GM23338 (cell line): ENCODE measurements around the gene SLC48A1. TPM values are rescaled to one million over a fixed set of nuclear protein-coding genes. Genes with fewer than 3 reads are reported as not detected.

Source experiments
- ATAC-seq: fragments of 200-7000 bp; cut with Tn5 transposase; 3 replicates; pipeline ENCODE4 v1.9.1; 2020
- DNase-seq: peaks from one replicate; pipeline ENCODE4 v3.0.0-alpha.2; 2015; ENCODE audit warnings: low spot score
- H2AFZ ChIP-seq: fragments of 200-600 bp; sonication (generic); 2 replicates; pipeline ENCODE4 v1.8.0; 2016; ENCODE audit warnings: antibody characterized with exemption, mild to moderate bottlenecking, moderate library complexity
- H3F3A ChIP-seq: fragments of 200-600 bp; sonication (generic); replicated peaks from 2 replicates; pipeline ENCODE4 v1.8.0; 2017; ENCODE audit warnings: antibody characterized with exemption, mixed run types, low read depth
- H3K27ac ChIP-seq: fragments of 200-600 bp; sonication (generic); 2 replicates; pipeline ENCODE4 v1.6.1; 2016; ENCODE audit warnings: low read depth
- H3K27me3 ChIP-seq: fragments of 200-600 bp; sonication (generic); 2 replicates; pipeline ENCODE4 v1.8.0; 2016; ENCODE audit warnings: mild to moderate bottlenecking, mixed run types, moderate library complexity; ENCODE audit not compliant: insufficient read depth
- H3K36me3 ChIP-seq: fragments of 200-600 bp; sonication (generic); 2 replicates; pipeline ENCODE4 v1.8.0; 2016; ENCODE audit warnings: mild to moderate bottlenecking; ENCODE audit not compliant: insufficient read depth
- H3K4me1 ChIP-seq: fragments of 200-600 bp; sonication (generic); 2 replicates; pipeline ENCODE4 v1.8.0; 2016; ENCODE audit warnings: mild to moderate bottlenecking, moderate library complexity; ENCODE audit not compliant: insufficient read depth
- H3K4me2 ChIP-seq: fragments of 200-600 bp; sonication (generic); 2 replicates; pipeline ENCODE4 v1.7.1; 2017; ENCODE audit warnings: mixed run types
- H3K4me3 ChIP-seq: fragments of 200-600 bp; sonication (generic); 2 replicates; pipeline ENCODE4 v1.6.1; 2016; ENCODE audit warnings: mixed run types
- H3K79me2 ChIP-seq: fragments of 200-600 bp; sonication (generic); replicated peaks from 2 replicates; pipeline ENCODE4 v1.8.0; 2017; ENCODE audit warnings: mild to moderate bottlenecking; ENCODE audit not compliant: insufficient read depth
- H3K9me2 ChIP-seq: fragments of 200-600 bp; sonication (generic); 2 replicates; pipeline ENCODE4 v1.8.0; 2017; ENCODE audit not compliant: insufficient read depth
- H4K20me1 ChIP-seq: fragments of 200-600 bp; sonication (generic); replicated peaks from 2 replicates; pipeline ENCODE4 v1.8.0; 2017; ENCODE audit warnings: mild to moderate bottlenecking; ENCODE audit not compliant: insufficient read depth
- H3K27ac Mint-ChIP-seq: 2 replicates; pipeline ENCODE4 v1.8.0; 2020; ENCODE audit warnings: inconsistent platforms, mild to moderate bottlenecking, moderate library complexity, mixed read lengths
- H3K27me3 Mint-ChIP-seq: 3 replicates; pipeline ENCODE4 v1.8.0; 2022; ENCODE audit warnings: low read depth, mild to moderate bottlenecking, moderate library complexity, mixed read lengths, inconsistent platforms; ENCODE audit not compliant: insufficient read depth, poor library complexity
- H3K36me3 Mint-ChIP-seq: 3 replicates; pipeline ENCODE4 v1.8.0; 2021; ENCODE audit warnings: low read depth, mild to moderate bottlenecking, inconsistent platforms, moderate library complexity, mixed read lengths
- H3K4me1 Mint-ChIP-seq: 3 replicates; pipeline ENCODE4 v1.8.0; 2020; ENCODE audit warnings: mild to moderate bottlenecking, inconsistent platforms, mixed read lengths
- H3K4me3 Mint-ChIP-seq: 3 replicates; pipeline ENCODE4 v1.8.0; 2021; ENCODE audit warnings: moderate library complexity, mild to moderate bottlenecking, inconsistent platforms, mixed read lengths
- H3K9me3 Mint-ChIP-seq: 3 replicates; pipeline ENCODE4 v1.8.0; 2020; ENCODE audit warnings: moderate library complexity, mild to moderate bottlenecking, inconsistent platforms, mixed read lengths
- CREB1 ChIP-seq: fragments of 250-450 bp; sonication (Bioruptor Pico); IDR thresholded peaks from 2 replicates; pipeline ENCODE4 v1.5.0; 2020; ENCODE audit warnings: low read depth, mild to moderate bottlenecking, moderate library complexity
- CTCF ChIP-seq, 2 experiments: fragments of 200-600 bp in 1 of 2; sonication (generic) in 1 of 2; conservative IDR thresholded peaks; 2 replicates each; pipeline versions ENCODE4 v1.5.1 to v1.6.1; 2016 to 2017; ENCODE audit warnings: antibody characterized with exemption in 2 of 2, low read depth in 2 of 2, mild to moderate bottlenecking in 2 of 2, moderate library complexity in 1 of 2
- ETS1 ChIP-seq: IDR thresholded peaks from 2 replicates; pipeline ENCODE4 v1.6.1; 2016; ENCODE audit warnings: antibody characterized with exemption
- EZH2 ChIP-seq: fragments of 200-600 bp; sonication (generic); IDR thresholded peaks from one replicate; pipeline ENCODE4 v1.8.0; 2017; ENCODE audit warnings: antibody characterized with exemption, mild to moderate bottlenecking, low read depth; ENCODE audit not compliant: unreplicated experiment
- EZH2phosphoT487 ChIP-seq: fragments of 200-600 bp; sonication (generic); IDR thresholded peaks from one replicate; pipeline ENCODE4 v1.8.1; 2018; ENCODE audit warnings: antibody characterized with exemption; ENCODE audit not compliant: unreplicated experiment
- JUNB ChIP-seq: IDR thresholded peaks from one replicate; pipeline ENCODE4 v1.6.1; 2016; ENCODE audit warnings: antibody characterized with exemption; ENCODE audit not compliant: unreplicated experiment
- NANOG ChIP-seq: IDR thresholded peaks from 2 replicates; pipeline ENCODE4 v1.6.1; 2016; ENCODE audit warnings: antibody characterized with exemption, borderline replicate concordance
- POLR2AphosphoS5 ChIP-seq: IDR thresholded peaks from 2 replicates; pipeline ENCODE4 v1.6.1; 2016; ENCODE audit warnings: antibody characterized with exemption, low read depth
- REST ChIP-seq: IDR thresholded peaks from one replicate; pipeline ENCODE4 v1.6.1; 2018; ENCODE audit warnings: antibody characterized with exemption; ENCODE audit not compliant: unreplicated experiment
- STAT1 ChIP-seq: IDR thresholded peaks from one replicate; pipeline ENCODE4 v1.6.1; 2016; ENCODE audit warnings: antibody characterized with exemption; ENCODE audit not compliant: unreplicated experiment
- ZNF114 ChIP-seq: fragments of 250-450 bp; sonication (Bioruptor Pico); IDR thresholded peaks from 2 replicates; pipeline ENCODE4 v1.5.0; 2020; ENCODE audit warnings: mild to moderate bottlenecking, moderate library complexity
- ZNF331 ChIP-seq: fragments of 250-450 bp; sonication (Bioruptor Pico); IDR thresholded peaks from 2 replicates; pipeline ENCODE4 v1.5.0; 2020; ENCODE audit warnings: low read depth, mild to moderate bottlenecking, moderate library complexity
- ZNF462 ChIP-seq: fragments of 250-450 bp; sonication (Bioruptor Pico); IDR thresholded peaks from 2 replicates; pipeline ENCODE4 v1.5.0; 2020; ENCODE audit warnings: mild to moderate bottlenecking, moderate library complexity
- polyA plus RNA-seq: library from polyadenylated mRNA; unstranded; fragments of >200 nt; fragmentation: Nextera tagmentation; extraction: Ambion mirVana; gene quantifications from 2 replicates; pipeline ENCODE4 v1.2.1, GENCODE V29; 2016
- total RNA-seq: library from RNA; depleted of rRNA; stranded (reverse); fragments of >200 nt; shearing (Covaris generic); gene quantifications from 2 replicates; pipeline ENCODE4 v1.2.3, GENCODE V29; 2014

The SLC48A1 gene
- total and polyA plus RNA-seq, 2 experiments from 2014 or later, result 5.8 to 9.0 TPM

- DNase-seq, result no peak
- H3K4me1 Mint-ChIP-seq, result peaks cover 18% of the 10 kb centered on the region
- no peak overlapping the region for H3K4me3 ChIP-seq
- no peaks in the 10 kb centered on the region for H3K9me3 Mint-ChIP-seq
- no peak overlapping the region for H3K27ac Mint-ChIP-seq
- peaks cover 12% of the 10 kb centered on the region for H3K27me3 Mint-ChIP-seq
- H3K9me2 ChIP-seq, result no peaks in the 10 kb centered on the region
- TF ChIP-seq ETS1 (no peak), CTCF (conservative IDR thresholded peaks at IDR 0.05; ENCODE audit: low read depth in 2 of 2) (no peak), EZH2 (no peak), ZNF114 (CRISPR knock-in tag) (no peak), ZNF331 (CRISPR knock-in tag) (no peak), STAT1 (no peak), ZNF462 (CRISPR knock-in tag) (no peak), JUNB (no peak), NANOG (no peak), REST (no peak), EZH2phosphoT487 (no peak), POLR2AphosphoS5 (no peak), CREB1 (CRISPR knock-in tag) (no peak)
- H2AFZ ChIP-seq, result no peak overlapping the region
- peaks cover 8% of the 10 kb centered on the region for H3F3A ChIP-seq
- H3K36me3 Mint-ChIP-seq, result no peaks in the 10 kb centered on the region
- H3K27ac ChIP-seq, result no peak overlapping the region
- no peak for ATAC-seq
- peaks cover 13% of the 10 kb centered on the region for H3K27me3 ChIP-seq
- H3K79me2 ChIP-seq, result no peaks in the 10 kb centered on the region
- no peak overlapping the region for H3K4me3 Mint-ChIP-seq
- H4K20me1 ChIP-seq, result no peaks in the 10 kb centered on the region
- no peak overlapping the region for H3K4me2 ChIP-seq
- H3K4me1 ChIP-seq, result peaks cover 32% of the 10 kb centered on the region
- no peaks in the 10 kb centered on the region for H3K36me3 ChIP-seq
These were observed 3.6 kb upstream of the SLC48A1 start for GRCh38 chr12:47769234-47770085.
